Ishikawa (cell line): Measurements from ENCODE around the gene TSN.

Source experiments
- CEBPB ChIP-seq: IDR thresholded peaks from 2 replicates; pipeline ENCODE4 v1.6.1; 2012
- CREB1 ChIP-seq: IDR thresholded peaks from 2 replicates; pipeline ENCODE4 v1.6.1; 2012; ENCODE audit warnings: low read depth
- EGR1 ChIP-seq: IDR thresholded peaks from 2 replicates; pipeline ENCODE4 v1.6.1; 2012
- EP300 ChIP-seq: IDR thresholded peaks from 2 replicates; pipeline ENCODE4 v1.6.1; 2012; ENCODE audit warnings: borderline replicate concordance
- FOXM1 ChIP-seq: IDR thresholded peaks from 2 replicates; pipeline ENCODE4 v1.6.1; 2012; ENCODE audit warnings: low read depth, borderline replicate concordance
- RAD21 ChIP-seq: IDR thresholded peaks from 2 replicates; pipeline ENCODE4 v1.6.1; 2012; ENCODE audit warnings: low read depth
- TAF1 ChIP-seq: IDR thresholded peaks from 2 replicates; pipeline ENCODE4 v1.6.1; 2012; ENCODE audit warnings: low read depth, mild to moderate bottlenecking
- TCF12 ChIP-seq: IDR thresholded peaks from 2 replicates; pipeline ENCODE4 v1.6.1; 2012; ENCODE audit warnings: low read depth
- TEAD4 ChIP-seq: IDR thresholded peaks from 2 replicates; pipeline ENCODE4 v1.6.1; 2012
- YY1 ChIP-seq: IDR thresholded peaks from 2 replicates; pipeline ENCODE4 v1.6.1; 2012; ENCODE audit warnings: low read depth
- ZBTB7A ChIP-seq: IDR thresholded peaks from 2 replicates; pipeline ENCODE4 v1.6.1; 2012; ENCODE audit warnings: low read depth
- TF ChIP-seq, protein P1 (sequence below): IDR thresholded peaks from 2 replicates; pipeline ENCODE4 v1.6.1; 2012; ENCODE audit warnings: low read depth, mild to moderate bottlenecking
- TF ChIP-seq, protein P2 (sequence below): IDR thresholded peaks from 2 replicates; pipeline ENCODE4 v1.6.1; 2012
- TF ChIP-seq, protein P3 (sequence below): IDR thresholded peaks from 2 replicates; pipeline ENCODE4 v1.6.1; 2012

DNA sequence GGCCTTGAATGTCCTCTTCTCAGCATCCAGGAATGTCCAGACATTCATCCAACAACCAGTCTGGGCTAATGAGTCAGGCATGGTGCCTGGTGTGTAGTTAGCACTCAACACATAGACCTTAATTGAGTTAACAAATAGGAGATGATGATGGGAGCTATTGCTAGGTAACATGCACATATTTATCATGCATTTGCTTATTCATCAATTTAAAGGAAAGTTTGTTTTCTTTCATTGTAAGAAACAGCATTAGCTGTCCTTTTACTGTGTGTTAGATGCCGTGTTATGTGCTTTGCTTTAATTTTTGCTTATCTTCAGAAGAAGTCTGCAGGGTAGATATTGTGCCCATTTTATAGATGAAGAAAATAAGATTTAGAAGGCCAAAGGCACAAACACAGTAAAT is 43.2 kb downstream of the TSN start:
- TF ChIP-seq, protein P1, sequence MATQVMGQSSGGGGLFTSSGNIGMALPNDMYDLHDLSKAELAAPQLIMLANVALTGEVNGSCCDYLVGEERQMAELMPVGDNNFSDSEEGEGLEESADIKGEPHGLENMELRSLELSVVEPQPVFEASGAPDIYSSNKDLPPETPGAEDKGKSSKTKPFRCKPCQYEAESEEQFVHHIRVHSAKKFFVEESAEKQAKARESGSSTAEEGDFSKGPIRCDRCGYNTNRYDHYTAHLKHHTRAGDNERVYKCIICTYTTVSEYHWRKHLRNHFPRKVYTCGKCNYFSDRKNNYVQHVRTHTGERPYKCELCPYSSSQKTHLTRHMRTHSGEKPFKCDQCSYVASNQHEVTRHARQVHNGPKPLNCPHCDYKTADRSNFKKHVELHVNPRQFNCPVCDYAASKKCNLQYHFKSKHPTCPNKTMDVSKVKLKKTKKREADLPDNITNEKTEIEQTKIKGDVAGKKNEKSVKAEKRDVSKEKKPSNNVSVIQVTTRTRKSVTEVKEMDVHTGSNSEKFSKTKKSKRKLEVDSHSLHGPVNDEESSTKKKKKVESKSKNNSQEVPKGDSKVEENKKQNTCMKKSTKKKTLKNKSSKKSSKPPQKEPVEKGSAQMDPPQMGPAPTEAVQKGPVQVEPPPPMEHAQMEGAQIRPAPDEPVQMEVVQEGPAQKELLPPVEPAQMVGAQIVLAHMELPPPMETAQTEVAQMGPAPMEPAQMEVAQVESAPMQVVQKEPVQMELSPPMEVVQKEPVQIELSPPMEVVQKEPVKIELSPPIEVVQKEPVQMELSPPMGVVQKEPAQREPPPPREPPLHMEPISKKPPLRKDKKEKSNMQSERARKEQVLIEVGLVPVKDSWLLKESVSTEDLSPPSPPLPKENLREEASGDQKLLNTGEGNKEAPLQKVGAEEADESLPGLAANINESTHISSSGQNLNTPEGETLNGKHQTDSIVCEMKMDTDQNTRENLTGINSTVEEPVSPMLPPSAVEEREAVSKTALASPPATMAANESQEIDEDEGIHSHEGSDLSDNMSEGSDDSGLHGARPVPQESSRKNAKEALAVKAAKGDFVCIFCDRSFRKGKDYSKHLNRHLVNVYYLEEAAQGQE: no peak
- TF ChIP-seq YY1 (no peak), EP300 (no peak), FOXM1 (no peak), CREB1 (no peak), TEAD4 (no peak), CEBPB (no peak), EGR1 (no peak), RAD21 (no peak), TAF1 (no peak), ZBTB7A (no peak), TCF12 (no peak)
- TF ChIP-seq, protein P2, sequence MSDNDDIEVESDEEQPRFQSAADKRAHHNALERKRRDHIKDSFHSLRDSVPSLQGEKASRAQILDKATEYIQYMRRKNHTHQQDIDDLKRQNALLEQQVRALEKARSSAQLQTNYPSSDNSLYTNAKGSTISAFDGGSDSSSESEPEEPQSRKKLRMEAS: no peak
- TF ChIP-seq, protein P3, sequence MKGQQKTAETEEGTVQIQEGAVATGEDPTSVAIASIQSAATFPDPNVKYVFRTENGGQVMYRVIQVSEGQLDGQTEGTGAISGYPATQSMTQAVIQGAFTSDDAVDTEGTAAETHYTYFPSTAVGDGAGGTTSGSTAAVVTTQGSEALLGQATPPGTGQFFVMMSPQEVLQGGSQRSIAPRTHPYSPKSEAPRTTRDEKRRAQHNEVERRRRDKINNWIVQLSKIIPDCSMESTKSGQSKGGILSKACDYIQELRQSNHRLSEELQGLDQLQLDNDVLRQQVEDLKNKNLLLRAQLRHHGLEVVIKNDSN: no peak
